ENCODE data around the gene SEMA6A. TPM values are rescaled to one million over a fixed set of nuclear protein-coding genes. Genes with fewer than 3 reads are reported as not detected.
A peak's percentile ranks its signal among the peaks of the same experiment; 100 is the strongest.

SEMA6A gene
- total and polyA plus RNA-seq, 7 donors, result 1.1 to 7.6 (median 3.1) TPM

- Histone ChIP-seq H3K9me3 (no peaks in the 10 kb centered on the region), H3K4me3 (peak overlapping the region; percentile 73), H3K36me3 (ENCODE audit: insufficient read depth in 1 of 2, low read depth in 1 of 2) (no peaks in the 10 kb centered on the region), H3K27me3 (ENCODE audit: insufficient read depth in 3 of 3, low read length in 2 of 3) (peaks cover 0 to 35% (median 14%) of the 10 kb centered on the region in 3 donors), H3K4me1 (peaks cover 11% of the 10 kb centered on the region), H3K27ac (peak overlapping the region; percentile 63)
- intact Hi-C loops (cut with DNase I), result loop anchor here in 1 of 2 donors (10.0 kb wide), 1 partner anchor 439 kb away; no protein-coding TSS in a partner anchor
- 0 to 1% (median 0%) methylated on average over 59 to 61 of the region's 61 CpGs for WGBS, 3 donors
- TF ChIP-seq CTCF (IDR thresholded peaks at IDR 0.05), result no peak
- no peak for ATAC-seq
- peak in 1 of 2 donors; percentile 25 for DNase-seq
These were observed 789 bp downstream of the SEMA6A start for GRCh38 chr5:116573702-116574366.

- peak; percentile 14 to 41 (median 28) for ATAC-seq
- Histone ChIP-seq H3K27me3 (ENCODE audit: insufficient read depth in 3 of 3, low read length in 2 of 3) (peaks cover 0 to 36% (median 14%) of the 10 kb centered on the region in 3 donors), H3K36me3 (ENCODE audit: insufficient read depth in 1 of 2, low read depth in 1 of 2) (no peaks in the 10 kb centered on the region), H3K4me1 (peaks cover 11% of the 10 kb centered on the region), H3K9me3 (no peaks in the 10 kb centered on the region), H3K27ac (peak overlapping the region; percentile 63), H3K4me3 (peak overlapping the region; percentile 73)
- no peak for TF ChIP-seq CTCF (IDR thresholded peaks at IDR 0.05)
- intact Hi-C loops (cut with DNase I), result loop anchor here in 1 of 2 donors (10.0 kb wide), 1 partner anchor 438 kb away; no protein-coding TSS in a partner anchor
- 0 to 1% (median 1%) methylated on average over 30 to 35 of the region's 35 CpGs for WGBS, 3 donors
- peak; percentile 34 to 59 for DNase-seq
These were observed 1.3 kb downstream of the SEMA6A start for GRCh38 chr5:116573279-116573701.

GRCh38 chr5:116572350-116573278 lies 2.0 kb downstream of the SEMA6A start:
- peak overlapping the region; percentile 73 for H3K4me3 ChIP-seq
- DNase-seq (peak; percentile 25 to 62), ATAC-seq (peak in 3 of 4 donors; percentile 8 to 12 (median 8))
- peak overlapping the region; percentile 63 for H3K27ac ChIP-seq
- TF ChIP-seq CTCF (IDR thresholded peaks at IDR 0.05), result no peak
- intact Hi-C loops (cut with DNase I), result loop anchor here in 1 of 2 donors (10.0 kb wide), 1 partner anchor 438 kb away; no protein-coding TSS in a partner anchor
- no peaks in the 10 kb centered on the region for H3K36me3 ChIP-seq (ENCODE audit: insufficient read depth in 1 of 2, low read depth in 1 of 2)
- no peaks in the 10 kb centered on the region for H3K9me3 ChIP-seq
- H3K27me3 ChIP-seq (ENCODE audit: insufficient read depth in 3 of 3, low read length in 2 of 3), result peaks cover 0 to 36% (median 14%) of the 10 kb centered on the region in 3 donors
- 1 to 3% (median 2%) methylated on average over 54 of the region's 54 CpGs for WGBS, 3 donors
- H3K4me1 ChIP-seq, result peaks cover 11% of the 10 kb centered on the region

GRCh38 chr5:116571568-116572349 lies 2.9 kb downstream of the SEMA6A start:
- Histone ChIP-seq H3K9me3 (no peaks in the 10 kb centered on the region), H3K27ac (no peak overlapping the region), H3K4me3 (peak overlapping the region; percentile 73), H3K27me3 (ENCODE audit: insufficient read depth in 3 of 3, low read length in 2 of 3) (peaks cover 0 to 36% (median 14%) of the 10 kb centered on the region in 3 donors), H3K4me1 (peaks cover 11% of the 10 kb centered on the region), H3K36me3 (ENCODE audit: insufficient read depth in 1 of 2, low read depth in 1 of 2) (no peaks in the 10 kb centered on the region)
- TF ChIP-seq CTCF (IDR thresholded peaks at IDR 0.05), result no peak
- DNase-seq, result no peak
- intact Hi-C loops (cut with DNase I), result loop anchor here in 1 of 2 donors (10.0 kb wide), 1 partner anchor 437 kb away; no protein-coding TSS in a partner anchor
- ATAC-seq, result no peak
- 23 to 37% (median 25%) methylated on average over 17 of the region's 17 CpGs for WGBS, 3 donors
